GM12878 (cell line): Measurements from ENCODE around the gene SCIMP. TPM values are rescaled to one million over a fixed set of nuclear protein-coding genes. Genes with fewer than 3 reads are reported as not detected.

ENCODE experiments used
- ATAC-seq: fragments of 200-7000 bp; cut with Tn5 transposase; 3 replicates; pipeline ENCODE4 v1.9.1; 2020; ENCODE audit warnings: mild to moderate bottlenecking, moderate library complexity
- Bru-seq: library from RNA; stranded (reverse); fragments of 400-500 nt; gene quantifications from one replicate; lab custom pipeline; 2021; lab: Mats Ljungman, UMichigan
- BruChase-seq, 2 experiments: library from RNA; stranded (reverse); fragments of 400-500 nt; gene quantifications; one replicate each; lab custom pipeline; 2021; lab: Mats Ljungman, UMichigan
- BruUV-seq: library from RNA; stranded (reverse); fragments of 400-500 nt; replicated peaks from 2 replicates; lab custom pipeline; 2021; lab: Mats Ljungman, UMichigan
- CTCF ChIA-PET: fragments of 300-600 bp; sonication (Branson Sonifier 250); formaldehyde crosslinking; extraction: SDS; loops from one replicate; lab custom pipeline; 2021; ENCODE audit warnings: inconsistent platforms; lab: Yijun Ruan, JAX
- POLR2A ChIA-PET: fragments of 350-600 bp; formaldehyde crosslinking; extraction: SDS; loops from one replicate; lab custom pipeline; 2021; ENCODE audit warnings: inconsistent platforms; lab: Charles Lee
- RAD21 ChIA-PET: fragments of 300-600 bp; sonication (Branson Sonifier 250); formaldehyde crosslinking; loops from one replicate; lab custom pipeline; 2023; ENCODE audit warnings: antibody characterized with exemption; ENCODE audit not compliant: unreplicated experiment; lab: Charles Lee
- SMC1A ChIA-PET: fragments of 300-600 bp; sonication (Branson Sonifier 250); formaldehyde crosslinking; loops from one replicate; lab custom pipeline; 2023; ENCODE audit not compliant: unreplicated experiment, uncharacterized antibody; lab: Charles Lee
- DNase-seq: peaks from one replicate; pipeline ENCODE4 v3.0.0-alpha.2; 2011; ENCODE audit warnings: low read depth, low spot score
- FAIRE-seq: peaks from 3 replicates; lab custom pipeline; 2011; peaks lifted over from hg19 to GRCh38; lab: Jason Lieb, UNC
- H2AFZ ChIP-seq: 2 replicates; pipeline ENCODE4 v1.6.0; 2011; ENCODE audit warnings: low read depth, low read length, control low read depth; ENCODE audit not compliant: control insufficient read depth
- H3K27ac ChIP-seq: 2 replicates; pipeline ENCODE4 v1.5.1; 2011; ENCODE audit warnings: control low read depth; ENCODE audit not compliant: control insufficient read depth, insufficient read depth
- H3K27me3 ChIP-seq, 2 experiments: replicated peaks in 1 of 2; 2 replicates each; pipeline versions ENCODE4 v1.6.0 to v1.6.1; 2011; ENCODE audit warnings: low read length in 1 of 2; ENCODE audit not compliant: control insufficient read depth in 2 of 2, insufficient read depth in 2 of 2
- H3K36me3 ChIP-seq, 2 experiments: 2 replicates each; pipeline ENCODE4 v1.5.1; 2011; ENCODE audit warnings: low read length in 1 of 2; ENCODE audit not compliant: control insufficient read depth in 2 of 2, insufficient read depth in 2 of 2
- H3K4me1 ChIP-seq: 2 replicates; pipeline ENCODE4 v1.6.1; 2011; ENCODE audit warnings: mild to moderate bottlenecking, low read length, moderate library complexity, mixed read lengths; ENCODE audit not compliant: control insufficient read depth, insufficient read depth
- H3K4me2 ChIP-seq: 2 replicates; pipeline ENCODE4 v1.6.0; 2011; ENCODE audit warnings: control low read depth; ENCODE audit not compliant: control insufficient read depth, insufficient read depth
- H3K4me3 ChIP-seq: fragments of 200-600 bp; sonication (generic); 2 replicates; pipeline ENCODE4 v1.5.1; 2016
- H3K79me2 ChIP-seq: 2 replicates; pipeline ENCODE4 v1.6.0; 2011; ENCODE audit warnings: low read length; ENCODE audit not compliant: control insufficient read depth, insufficient read depth
- H3K9ac ChIP-seq: 2 replicates; pipeline ENCODE4 v1.8.0; 2011; ENCODE audit warnings: low read length, control low read depth, mixed read lengths; ENCODE audit not compliant: control insufficient read depth, insufficient read depth
- H3K9me3 ChIP-seq: replicated peaks from 3 replicates; pipeline ENCODE4 v1.5.1; 2011; ENCODE audit warnings: mild to moderate bottlenecking, low read length; ENCODE audit not compliant: control insufficient read depth, insufficient read depth
- H4K20me1 ChIP-seq: 2 replicates; pipeline ENCODE4 v1.6.0; 2011; ENCODE audit not compliant: control insufficient read depth, insufficient read depth
- ATF7 ChIP-seq: fragments of 450-650 bp; IDR thresholded peaks from 2 replicates; pipeline ENCODE4 v1.6.1; 2016; ENCODE audit warnings: low read depth, mild to moderate bottlenecking
- EP300 ChIP-seq, 2 experiments: fragments of 150-350 bp in 1 of 2; IDR thresholded peaks; 2 replicates each; pipeline ENCODE4 v1.6.1; 2011 to 2012; ENCODE audit warnings: low read depth in 2 of 2, low read length in 2 of 2, borderline replicate concordance in 1 of 2, improper control_type of control experiment in 1 of 2, inconsistent platforms in 1 of 2; ENCODE audit not compliant: control insufficient read depth in 1 of 2
- IKZF2 ChIP-seq, 2 experiments: fragments of 450-650 bp; IDR thresholded peaks; 2 replicates each; pipeline ENCODE4 v1.6.1; 2017; ENCODE audit warnings: mild to moderate bottlenecking in 2 of 2, moderate library complexity in 2 of 2
- JUND ChIP-seq: IDR thresholded peaks from 2 replicates; pipeline ENCODE4 v1.6.1; 2012; ENCODE audit warnings: low read depth, mild to moderate bottlenecking, low read length, improper control_type of control experiment, moderate library complexity
- PAX5 ChIP-seq: IDR thresholded peaks from 2 replicates; pipeline ENCODE4 v1.6.1; 2011; ENCODE audit warnings: low read depth, low read length, borderline replicate concordance
- RELB ChIP-seq: fragments of 450-650 bp; IDR thresholded peaks from 2 replicates; pipeline ENCODE4 v1.6.1; 2017; ENCODE audit warnings: low read depth, mild to moderate bottlenecking, moderate library complexity
- SREBF1 ChIP-seq: IDR thresholded peaks from 2 replicates; pipeline ENCODE4 v1.6.1; 2012; ENCODE audit warnings: mild to moderate bottlenecking, low read length
- ZNF274 ChIP-seq: IDR thresholded peaks from one replicate; pipeline ENCODE4 v1.8.0; 2011; ENCODE audit not compliant: insufficient read length, insufficient read depth
- ZNF687 ChIP-seq: fragments of 450-650 bp; IDR thresholded peaks from 2 replicates; pipeline ENCODE4 v1.6.1; 2017; ENCODE audit warnings: mild to moderate bottlenecking, moderate library complexity
- WGBS: methylation state at CpG from one replicate; pipeline ENCODE4 v1.1.6; 2016; ENCODE audit warnings: low lambda C conversion rate; ENCODE audit not compliant: insufficient replicate concordance, insufficient coverage; ENCODE audit errors: missing lambda C conversion rate; 5-methylcytosine and 5-hydroxymethylcytosine counted together
- in situ Hi-C: fragments of 300-500 bp; cut with MboI; formaldehyde crosslinking; loops from 9 replicates; pipeline ENCODE4 v1.14.3; 2018; ENCODE audit warnings: mixed read lengths
- intact Hi-C: fragments of 100-400 bp; cut with micrococcal nuclease; formaldehyde crosslinking; loops from one replicate; pipeline ENCODE4 v1.14.2; 2022; ENCODE audit not compliant: unreplicated experiment
- long read RNA-seq, 2 experiments: library from polyadenylated mRNA; unstranded; transcript quantifications; one replicate each; pipeline ENCODE4 v2.0.0, GENCODE V29; 2019 to 2020
- polyA minus RNA-seq, 3 experiments: library from RNA; depleted of rRNA, polyadenylated mRNA; stranded (reverse); fragments of >200 nt; gene quantifications; 2 replicates each; pipeline ENCODE4 v1.2.3, GENCODE V29; 2011
- polyA plus RNA-seq, 11 experiments: library from polyadenylated mRNA; depleted of rRNA in 4 of 11; unstranded in 6 of 11; stranded (reverse) in 5 of 11; fragments of >200 nt; fragmentation: Nextera tagmentation in 4 of 11; fragmentation: Illumina TruSeq in 1 of 11; extraction: Ambion mirVana in 4 of 11; extraction: Trizol in 1 of 11; gene quantifications; 1 replicate in 1 of 11; 2 replicates in 10 of 11; pipeline versions ENCODE4 v1.2.1 to v1.2.3, GENCODE V29; 2011 to 2016; ENCODE audit warnings: inconsistent platforms in 2 of 11, missing spikeins in 2 of 11, low read depth in 1 of 11
- total RNA-seq, 4 experiments: library from RNA; depleted of rRNA in 3 of 4; stranded (reverse); fragments of >200 nt in 3 of 4; fragmentation: Illumina TruSeq in 1 of 4; extraction: Trizol in 1 of 4; gene quantifications; 2 replicates each; pipeline versions ENCODE4 v1.2.1 to v1.2.3, GENCODE V29; 2013 to 2021

SCIMP gene
- 247 and 264 TPM in 2 replicates for total RNA-seq (2013; cell fraction: nucleolus; rRNA removed)
- 61.8 and 70.4 TPM in 2 replicates for total RNA-seq (2014; rRNA removed)
- 70.3 and 74.9 TPM in 2 replicates for total RNA-seq (2014; rRNA removed; fragmentation: Illumina TruSeq; extraction: Trizol)
- total RNA-seq (2021), result 92.2 and 98.9 TPM in 2 replicates
- 129 TPM for polyA plus RNA-seq (2011; ENCODE audit: low read depth)
- 105 and 120 TPM in 2 replicates for polyA plus RNA-seq (2011; rRNA removed)
- polyA plus RNA-seq (2011; cell fraction: cytosol; rRNA removed), result 101 and 133 TPM in 2 replicates
- 50.6 and 52.5 TPM in 2 replicates for polyA plus RNA-seq (2011; cell fraction: nucleus; rRNA removed)
- 97.2 and 135 TPM in 2 replicates for polyA plus RNA-seq (2012)
- polyA plus RNA-seq (2014; fragmentation: Illumina TruSeq; extraction: Trizol), result 151 and 205 TPM in 2 replicates
- polyA plus RNA-seq (2014; fragmentation: Nextera tagmentation; extraction: Ambion mirVana), result 100 to 1,000 TPM; 109 TPM
- polyA plus RNA-seq (2014; rRNA removed), result 85.2 and 97.7 TPM in 2 replicates
- 10 to 100 TPM; 56.7 to 62.4 TPM for polyA plus RNA-seq (2016; fragmentation: Nextera tagmentation; extraction: Ambion mirVana)
- polyA minus RNA-seq (2011; rRNA and poly(A)+ RNA removed), result 79.6 and 91.8 TPM in 2 replicates
- polyA minus RNA-seq (2011; cell fraction: cytosol; rRNA and poly(A)+ RNA removed), result 26.2 and 40.3 TPM in 2 replicates
- 14.0 and 19.1 TPM in 2 replicates for polyA minus RNA-seq (2011; cell fraction: nucleus; rRNA and poly(A)+ RNA removed)
- Bru-seq, nascent RNA, result percentile 96 among the genes with signal in this experiment
- BruChase-seq, experiment 1, labeled RNA remaining after a 6-hour chase, result percentile 90 among the genes with signal in this experiment
- percentile 92 among the genes with signal in this experiment for BruChase-seq, experiment 2, labeled RNA remaining after a 2-hour chase
- long read RNA-seq, experiment 1, transcript SCIMP-203 (5 exons, 2,383 nt), result major isoform, 15 of 27 reads
- long read RNA-seq, experiment 1, transcript SCIMP-201 (5 exons, 1,173 nt), result minor isoform, 5 of 27 reads
- long read RNA-seq, experiment 1, partial matches to known transcripts, result 3 of 27 reads
- long read RNA-seq, experiment 1, other reads (novel, unspliced or antisense), result 4 of 27 reads
- long read RNA-seq, experiment 2, transcript SCIMP-201 (5 exons, 1,173 nt), result minor isoform, 24 of 132 reads
- long read RNA-seq, experiment 2, transcript SCIMP-203 (5 exons, 2,383 nt), result major isoform, 74 of 132 reads
- long read RNA-seq, experiment 2, partial matches to known transcripts, result 5 of 132 reads
- long read RNA-seq, experiment 2, other reads (novel, unspliced or antisense), result 25 of 132 reads

GRCh38 chr17:5234645-5235576, at the start of gene SCIMP:
Gene SCIMP (minus strand): TSS chr17:5234860. CDS start chr17:5234755, 105 bp downstream.
- BruUV-seq, result TSS peak; percentile 70
- intact Hi-C loops (loop anchor here (5.0 kb wide), 2 partner anchors 158 to 293 kb away; partner anchors contain the start of genes RNF167, SLC25A11 and ZFP3), in situ Hi-C loops (loop anchor here (5.0 kb wide), 1 partner anchor 38 kb away; no protein-coding TSS in a partner anchor)
- ChIA-PET SMC1A (interaction anchor here (0.6 to 6.4 kb wide), 8 partner anchors 9 to 159 kb away, joined by 3 to 129 read pairs (median 4); no protein-coding TSS in a partner anchor), CTCF (interaction anchor here (0.7 to 8.1 kb wide), 5 partner anchors 9 to 38 kb away, joined by 3 to 209 read pairs (median 10); partner anchors contain the start of gene ZNF594), RAD21 (interaction anchor here (0.6 to 6.2 kb wide), 6 partner anchors 8 to 63 kb away, joined by 3 to 115 read pairs (median 4); partner anchors contain the start of gene ZNF594), POLR2A (interaction anchor here (0.7 to 6.2 kb wide), 7 partner anchors 8 to 124 kb away, joined by 3 to 115 read pairs (median 5); partner anchors contain the start of genes ZNF232 and ZNF594)
- H3K27me3 ChIP-seq, result no peaks in the 10 kb centered on the region
- peaks cover 75% of the 10 kb centered on the region for H3K79me2 ChIP-seq
- no peaks in the 10 kb centered on the region for H4K20me1 ChIP-seq
- under 1% methylated on average over 19 of the region's 19 CpGs for WGBS
- H3K27ac ChIP-seq, result peak within 1 kb of the TSS; percentile 99
- H3K4me1 ChIP-seq, result peaks cover 42% of the 10 kb centered on the region
- peak within 1 kb of the TSS; percentile 96 for H3K9ac ChIP-seq
- peak within 1 kb of the TSS; percentile 98 for H3K4me2 ChIP-seq
- H3K9me3 ChIP-seq, result peaks cover 3% of the 10 kb centered on the region
- FAIRE-seq (peak; percentile 86), DNase-seq (peak; percentile 82), ATAC-seq (peak; percentile 80)
- peak within 1 kb of the TSS; percentile 87 for H3K4me3 ChIP-seq
- peaks cover 3 to 10% of the 10 kb centered on the region in 2 experiments; a peak in 2 of 4 replicates for H3K36me3 ChIP-seq
- no peak within 1 kb of the TSS; the same call in 1 of the 2 replicates for H2AFZ ChIP-seq
- TF ChIP-seq ZNF687 (peak; percentile 94), ATF7 (peak; percentile 81), ZNF274 (no peak), EP300 (IDR thresholded peaks at IDR 0.05; ENCODE audit: borderline replicate concordance in 1 of 2, control insufficient read depth in 1 of 2, low read depth in 2 of 2, low read length in 2 of 2) (peak; percentile 57 to 75; a peak in 3 of 4 replicates), PAX5 (peak; percentile 77; the same call in 1 of the 2 replicates), IKZF2 (IDR thresholded peaks at IDR 0.05) (peak; percentile 99), JUND (0 out of 2 replicates have a peak, but pooled peaks have one; percentile 22), SREBF1 (0 out of 2 replicates have a peak, but pooled peaks have one; percentile 11), RELB (peak; percentile 91)
